HG03159 (cell line): ENCODE measurements around the gene DKK2.
A peak's percentile ranks its signal among the peaks of the same experiment; 100 is the strongest.

ENCODE experiments used
- ATAC-seq: cut with Tn5 transposase; IDR thresholded peaks from one replicate; pipeline ENCODE4 v1.9.1; 2021; ENCODE audit warnings: mild to moderate bottlenecking, moderate library complexity; ENCODE audit not compliant: unreplicated experiment

The DKK2 gene

DNA sequence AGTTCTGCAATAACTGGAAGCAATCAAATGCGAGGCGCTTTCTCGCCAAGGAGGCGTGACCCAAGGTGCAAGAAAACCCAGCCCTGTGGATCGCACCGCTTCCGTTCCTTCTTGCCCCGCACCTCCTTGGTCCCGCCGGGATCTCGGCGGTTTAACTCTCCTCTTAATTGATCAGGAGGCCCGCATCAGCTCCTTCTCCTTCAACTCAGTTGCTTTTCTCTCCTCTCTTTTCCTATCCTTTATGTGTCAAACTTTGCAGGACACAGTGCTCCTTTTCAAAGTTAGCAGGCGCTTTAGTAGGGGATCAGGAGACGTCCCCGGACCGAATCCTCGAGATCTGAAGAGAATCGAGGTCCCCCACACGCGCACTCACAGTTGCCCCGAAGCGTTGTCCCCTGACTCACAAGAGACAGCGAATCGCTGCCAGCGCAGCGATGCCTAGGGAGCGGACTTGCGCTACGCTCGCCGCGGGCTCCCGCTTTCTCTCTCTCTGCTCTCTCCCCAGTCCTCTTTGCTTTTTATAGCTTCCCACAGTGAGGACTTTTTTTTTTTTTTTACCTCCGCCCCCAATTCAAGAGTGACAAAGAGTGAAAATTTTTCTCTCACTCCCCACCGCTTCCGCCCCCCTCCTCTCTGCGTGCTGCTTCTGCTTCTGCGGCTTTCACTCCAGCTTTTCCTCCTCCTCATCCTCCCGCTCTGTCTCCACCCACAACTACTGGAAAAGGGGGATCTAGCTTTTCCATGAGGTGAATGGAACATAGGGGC, at the start of gene DKK2:
TSS of gene DKK2 (minus strand) at position 495 of the 765 bp plus-strand sequence. CDS start 722 bp downstream, outside the sequence.
- ATAC-seq: peak; percentile 37

DNA sequence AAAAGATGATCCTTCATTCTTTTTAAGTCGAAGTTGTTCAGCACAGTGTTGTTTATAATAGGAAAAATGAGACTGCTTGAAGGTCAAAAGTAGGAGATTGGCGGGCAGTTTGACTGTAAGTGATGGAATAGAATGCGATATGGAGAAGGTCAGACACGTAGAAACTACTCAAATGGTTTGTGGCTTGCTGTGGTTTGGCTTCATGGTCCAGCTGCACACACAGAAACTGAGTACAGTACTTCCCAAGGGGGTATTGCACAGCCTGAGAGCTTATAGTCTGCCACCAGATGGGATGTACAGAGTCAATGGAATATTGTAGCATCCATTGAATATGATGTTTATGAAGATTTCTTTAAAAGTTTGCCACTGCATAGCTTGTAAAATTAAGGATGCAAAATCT, 41.1 kb upstream of the DKK2 start:
- no peak for ATAC-seq

DNA sequence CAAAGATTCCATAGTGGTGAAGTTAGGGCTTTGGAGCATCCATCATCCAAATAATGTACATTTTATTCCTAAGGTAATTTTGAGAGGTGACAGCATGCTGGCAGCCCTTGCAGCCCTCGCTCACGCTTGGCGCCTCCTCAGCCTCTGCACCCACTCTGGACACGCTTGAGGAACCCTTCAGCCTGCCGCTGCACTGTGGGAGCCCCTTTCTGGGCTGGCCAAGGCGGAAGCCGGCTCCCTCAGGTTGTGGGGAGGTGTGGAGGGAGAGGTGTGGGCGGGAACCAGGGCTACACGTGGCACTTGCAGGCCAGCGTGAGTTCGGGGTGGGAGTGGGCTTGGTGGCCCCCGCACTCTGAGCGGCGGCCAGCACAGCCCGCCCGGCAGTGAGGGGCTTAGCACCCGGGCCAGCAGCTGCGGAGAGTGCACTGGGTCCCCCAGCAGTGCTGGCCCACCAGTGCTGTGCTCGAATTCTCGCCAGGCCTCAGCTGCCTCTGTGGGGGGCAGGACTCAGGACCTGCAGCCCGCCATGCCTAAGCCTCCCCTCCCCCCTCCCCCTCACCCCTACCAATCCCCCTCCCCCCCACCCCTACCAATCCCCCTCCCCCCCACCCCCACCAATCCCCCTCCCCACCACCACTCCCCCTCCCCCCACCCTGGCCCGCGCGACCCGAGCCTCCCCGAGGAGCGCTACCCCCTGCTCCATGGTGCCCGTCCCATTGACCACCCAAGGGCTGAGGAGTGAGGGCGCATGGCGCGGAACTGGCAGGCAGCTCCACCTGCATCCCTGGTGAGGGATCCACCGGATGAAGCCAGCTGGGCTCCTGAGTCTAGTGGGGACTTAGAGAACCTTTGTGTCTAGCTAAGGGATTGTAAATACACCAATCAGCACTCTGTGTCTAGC, 37.0 kb upstream of the DKK2 start:
- ATAC-seq: no peak

GRCh38 chr4:107071108-107071507, 35.0 kb upstream of the DKK2 start:
- no peak for ATAC-seq

DNA sequence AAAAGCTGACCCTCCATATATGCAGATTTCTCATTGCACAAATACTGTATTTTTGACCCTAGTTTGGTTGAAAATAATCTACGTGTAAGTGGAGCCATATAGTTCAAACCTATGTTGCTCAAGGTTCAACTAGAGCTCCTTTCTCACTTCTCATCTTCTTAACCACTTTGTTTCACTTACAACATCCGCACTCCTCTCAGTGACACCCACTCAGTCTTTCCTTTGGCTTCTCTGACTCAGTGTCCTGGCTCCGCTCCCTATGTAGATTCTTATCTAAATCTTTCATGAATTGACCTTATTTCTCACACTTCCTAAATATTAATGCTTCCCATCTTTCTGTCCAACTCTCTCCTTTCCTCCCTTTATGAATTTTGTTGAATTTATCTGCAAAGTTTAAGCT, 32.9 kb upstream of the DKK2 start:
- no peak for ATAC-seq

DNA sequence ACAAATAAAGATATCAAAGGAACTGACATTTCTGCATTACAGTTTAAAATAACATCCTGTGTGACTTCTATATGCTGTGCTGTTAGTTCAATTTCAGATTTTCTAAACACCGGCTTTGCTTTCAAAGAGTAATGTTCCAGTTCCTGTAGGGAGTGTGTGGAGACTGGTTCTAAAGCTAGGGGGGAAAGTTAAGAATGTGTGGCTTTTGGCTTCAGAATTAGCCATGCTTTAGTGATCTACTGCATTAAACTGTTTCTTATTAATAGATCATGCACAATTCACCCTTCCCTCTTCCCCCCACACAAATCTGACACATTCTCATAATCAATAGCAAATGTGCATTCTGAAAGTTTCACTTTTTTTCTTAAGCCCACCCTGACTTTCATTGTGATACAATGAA, 32.0 kb upstream of the DKK2 start:
- no peak for ATAC-seq

- ATAC-seq: no peak
Measured at GRCh38 chr4:107066621-107067020, 30.5 kb upstream of the DKK2 start.

GRCh38 chr4:107065201-107065600, 29.1 kb upstream of the DKK2 start:
- no peak for ATAC-seq

DNA sequence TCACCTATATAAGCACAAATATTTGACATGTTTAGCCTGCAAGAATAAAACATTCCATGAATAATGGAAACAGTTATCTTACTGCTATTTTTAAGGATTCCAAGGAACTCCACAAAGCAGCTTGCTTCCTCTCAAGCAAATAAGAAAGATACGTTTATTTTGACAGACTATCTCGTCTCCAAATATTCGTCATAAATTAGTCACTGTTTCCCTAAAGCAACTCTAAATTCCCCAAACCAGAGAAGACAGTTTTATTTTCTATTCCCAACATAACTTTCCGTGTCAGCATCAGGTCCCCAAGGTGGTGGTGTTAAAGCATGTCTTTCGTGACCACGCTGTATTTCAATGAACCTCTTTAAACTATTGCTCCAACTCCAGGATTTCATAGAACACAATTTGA, 24.3 kb upstream of the DKK2 start:
- ATAC-seq: no peak

- no peak for ATAC-seq
Measured at GRCh38 chr4:107058828-107059227, 22.7 kb upstream of the DKK2 start.

DNA sequence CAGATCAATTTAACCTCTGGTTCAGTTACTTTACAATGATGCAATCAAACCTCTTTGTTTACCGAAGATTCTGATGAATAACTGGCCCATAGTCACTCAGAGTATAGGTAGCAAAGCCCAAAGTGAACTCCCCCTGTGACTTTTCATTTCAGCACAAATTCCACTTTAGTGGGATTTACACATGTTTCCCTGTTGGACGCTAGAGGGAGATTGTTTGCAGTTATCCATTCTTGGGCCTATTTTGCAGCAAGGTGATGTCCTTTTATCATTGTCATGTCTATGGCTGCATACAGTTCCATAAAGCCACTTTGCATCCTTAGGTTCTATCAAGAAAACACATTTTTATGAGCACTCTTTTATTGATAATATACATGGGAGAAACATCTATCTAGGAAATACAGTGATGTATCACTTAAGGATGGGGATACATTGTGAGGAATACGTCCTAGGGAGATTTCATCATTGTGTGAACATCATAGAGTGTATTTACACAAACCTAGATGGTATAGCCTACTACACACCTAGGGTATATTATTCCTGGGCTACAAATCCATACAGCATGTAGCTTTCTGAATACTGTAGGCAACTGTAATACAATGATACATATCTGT, 14.5 kb upstream of the DKK2 start:
- peak; percentile 77 for ATAC-seq

- no peak for ATAC-seq
Measured at GRCh38 chr4:107046261-107046660, 10.1 kb upstream of the DKK2 start.

GRCh38 chr4:107044170-107044569, 8.1 kb upstream of the DKK2 start:
- ATAC-seq: no peak

DNA sequence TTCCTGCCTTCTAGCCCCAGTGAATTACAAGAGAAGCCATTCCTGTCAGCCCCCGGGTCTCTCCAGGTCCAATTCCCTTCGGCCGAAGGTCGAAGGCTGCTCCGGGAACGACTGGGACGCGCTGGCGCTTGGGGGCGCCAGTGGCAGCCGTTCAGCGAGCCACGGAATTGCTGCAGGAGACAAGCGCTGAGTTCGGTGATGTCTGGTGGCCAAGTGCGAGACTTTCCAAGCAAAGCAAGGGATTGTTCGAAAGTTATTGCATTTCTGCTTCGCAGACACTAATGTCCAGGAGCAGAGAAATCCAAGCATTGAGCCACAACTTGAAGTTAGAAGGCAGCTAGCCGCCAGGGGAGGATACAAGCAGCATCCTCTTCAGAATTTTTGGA, 1.1 kb upstream of the DKK2 start:
- ATAC-seq: no peak

DNA sequence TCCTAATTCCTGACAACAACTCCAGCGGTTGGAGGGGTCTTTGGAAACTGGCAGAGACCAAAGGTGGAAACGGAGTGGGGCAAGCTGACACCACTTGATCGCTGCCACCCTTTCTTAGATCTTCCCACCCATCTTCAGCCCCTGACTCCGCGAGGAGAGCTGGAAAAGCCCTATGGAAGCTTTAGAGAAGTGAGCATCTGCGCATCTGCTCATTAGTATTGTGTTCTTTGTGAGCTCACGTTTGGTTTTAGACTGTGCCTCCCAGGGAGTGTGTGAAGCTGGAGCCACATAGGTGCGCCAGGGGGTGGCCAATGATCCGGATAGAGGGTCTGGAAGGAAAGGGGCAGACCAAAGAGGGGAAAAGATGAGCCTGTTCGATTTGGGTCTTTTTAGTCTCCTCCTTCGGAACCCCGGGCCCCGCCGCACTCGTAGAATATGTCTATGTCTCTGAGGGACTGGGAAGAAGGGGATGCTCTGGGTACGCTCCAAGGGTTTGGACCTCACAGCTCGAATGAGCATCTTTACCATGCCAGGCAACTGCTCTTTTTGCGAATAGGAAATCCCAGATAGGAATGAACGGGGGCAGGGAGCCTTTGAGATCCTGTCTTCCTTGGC, 578 bp upstream of the DKK2 start:
- no peak for ATAC-seq

GRCh38 chr4:107034996-107035818, 906 bp downstream of the DKK2 start:
- ATAC-seq: no peak

DNA sequence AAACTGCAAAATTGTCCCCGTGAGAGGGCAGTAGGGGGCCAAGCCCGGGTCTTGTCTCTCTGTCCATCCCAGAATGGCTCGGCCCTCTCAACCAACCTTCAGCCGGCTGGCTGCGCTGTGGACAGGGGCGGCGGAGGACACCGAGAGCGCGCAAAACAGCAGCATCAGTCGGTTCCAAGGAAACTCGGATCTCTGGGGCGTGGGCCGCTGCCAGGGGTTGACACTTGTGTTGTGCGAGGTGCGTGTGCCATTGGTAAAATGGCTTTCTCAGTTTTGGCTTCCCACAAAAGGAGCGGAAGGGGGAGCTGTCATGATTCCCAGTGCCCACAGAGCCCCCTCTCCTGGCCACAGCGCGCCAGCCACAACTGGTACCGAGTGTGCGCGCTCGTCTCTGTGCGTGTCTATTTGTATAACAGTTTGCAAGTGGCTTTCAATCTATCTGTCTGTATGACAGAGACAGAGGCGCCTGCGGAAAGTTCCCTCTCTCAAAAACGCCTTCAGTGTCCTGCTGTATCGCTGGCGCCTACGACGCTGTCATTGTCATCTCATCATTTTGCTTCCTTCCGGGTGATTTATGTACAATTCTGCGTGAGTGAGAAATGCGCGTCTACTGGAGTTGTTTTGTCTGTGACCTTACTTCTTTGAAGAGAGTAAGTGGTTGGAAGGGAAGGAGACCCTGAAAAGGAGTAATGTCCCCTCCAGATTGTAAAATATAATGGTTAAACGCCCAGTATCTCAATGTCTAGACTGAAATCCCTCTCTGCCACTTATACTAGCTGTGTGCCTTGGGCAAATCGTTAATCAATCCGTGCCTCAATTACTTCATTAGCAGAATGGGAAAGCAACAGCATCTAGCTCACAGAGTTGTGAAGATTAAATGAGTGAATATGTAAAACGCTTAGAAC, 1.8 kb downstream of the DKK2 start:
- no peak for ATAC-seq

GRCh38 chr4:107027379-107027778, 8.7 kb downstream of the DKK2 start:
- ATAC-seq: no peak

DNA sequence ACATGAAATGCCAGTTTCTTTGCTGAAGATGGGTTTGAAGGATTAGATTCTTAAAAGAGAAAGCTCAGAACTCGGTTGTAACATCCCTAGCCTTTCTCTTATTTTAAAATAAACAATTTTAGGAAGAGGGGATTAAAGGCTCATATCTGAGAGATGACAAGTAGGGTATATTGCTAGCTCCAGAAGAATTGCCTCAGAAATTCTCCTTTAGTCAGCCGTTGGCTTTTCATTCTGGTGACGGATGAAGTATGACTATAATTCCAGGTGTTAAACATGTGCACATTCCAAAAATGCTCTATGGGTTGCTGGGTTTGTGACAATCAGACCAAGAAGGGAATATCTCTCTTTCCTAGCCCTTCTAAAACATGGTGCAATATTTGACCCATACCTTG, 17.8 kb downstream of the DKK2 start:
- no peak for ATAC-seq
